Caco-2 (cell line): ENCODE data around the gene VPS37D. TPM values are rescaled to one million over a fixed set of nuclear protein-coding genes. Genes with fewer than 3 reads are reported as not detected.
"Not testable (repeated sequence)": the region's sequence is repeated elsewhere in the genome, so short reads cannot be mapped to it uniquely, and the experiment has no call there.

ENCODE experiments used
- BruUV-seq: library from RNA; stranded (reverse); fragments of 400-500 nt; replicated peaks from 2 replicates; lab custom pipeline; 2021; lab: Mats Ljungman, UMichigan
- CTCF ChIA-PET: fragments of 300-600 bp; sonication (Branson Sonifier 250); formaldehyde crosslinking; loops from one replicate; lab custom pipeline; 2022; ENCODE audit warnings: antibody characterized with exemption; lab: Charles Lee
- POLR2A ChIA-PET: fragments of 300-600 bp; sonication (Branson Sonifier 250); formaldehyde crosslinking; loops from one replicate; lab custom pipeline; 2022; ENCODE audit warnings: antibody characterized with exemption; lab: Charles Lee
- DNase-seq, 2 experiments: peaks; one replicate each; pipeline versions ENCODE4 v3.0.0 to v3.0.0-alpha.2; 2020 to 2022
- H3K27me3 ChIP-seq: replicated peaks from 2 replicates; pipeline ENCODE4 v1.6.0; 2011; ENCODE audit warnings: low read length; ENCODE audit not compliant: control insufficient read depth, insufficient read depth
- H3K36me3 ChIP-seq: 2 replicates; pipeline ENCODE4 v1.5.1; 2011; ENCODE audit warnings: low read length; ENCODE audit not compliant: control insufficient read depth, insufficient read depth
- H3K4me1 ChIP-seq: fragments of 250-450 bp; sonication (Bioruptor Pico); 2 replicates; pipeline ENCODE4 v1.5.1; 2020; ENCODE audit warnings: mild to moderate bottlenecking
- H3K4me3 ChIP-seq: 2 replicates; pipeline ENCODE4 v1.5.1; 2011; ENCODE audit warnings: low read depth, mild to moderate bottlenecking, control low read depth, low read length
- H3K9me3 ChIP-seq: fragments of 250-450 bp; sonication (Bioruptor Pico); 2 replicates; pipeline ENCODE4 v1.5.1; 2020; ENCODE audit warnings: mild to moderate bottlenecking, moderate library complexity
- H3K27ac Mint-ChIP-seq: one replicate; pipeline ENCODE4 v1.8.0; 2022; ENCODE audit warnings: mixed read lengths; ENCODE audit not compliant: unreplicated experiment
- H3K27me3 Mint-ChIP-seq: one replicate; pipeline ENCODE4 v1.8.0; 2022; ENCODE audit warnings: mixed read lengths; ENCODE audit not compliant: insufficient read depth, unreplicated experiment
- H3K36me3 Mint-ChIP-seq: one replicate; pipeline ENCODE4 v1.8.0; 2022; ENCODE audit warnings: mild to moderate bottlenecking, mixed read lengths; ENCODE audit not compliant: insufficient read depth, unreplicated experiment
- H3K4me1 Mint-ChIP-seq: one replicate; pipeline ENCODE4 v1.8.0; 2022; ENCODE audit warnings: low read depth, mixed read lengths; ENCODE audit not compliant: unreplicated experiment
- H3K4me3 Mint-ChIP-seq: one replicate; pipeline ENCODE4 v1.8.0; 2022; ENCODE audit warnings: mild to moderate bottlenecking, moderate library complexity, mixed read lengths; ENCODE audit not compliant: unreplicated experiment
- H3K9me3 Mint-ChIP-seq: one replicate; pipeline ENCODE4 v1.8.0; 2022; ENCODE audit warnings: mixed read lengths; ENCODE audit not compliant: unreplicated experiment
- CTCF ChIP-seq, 2 experiments: fragments of 200-600 bp in 1 of 2; IDR thresholded peaks; 1 replicate in 1 of 2; 2 replicates in 1 of 2; pipeline versions ENCODE4 v1.5.1 to v1.8.0; 2011 to 2022; ENCODE audit warnings: antibody characterized with exemption in 1 of 2, control low read depth in 1 of 2, inconsistent platforms in 1 of 2, low read depth in 1 of 2, low read length in 1 of 2, mild to moderate bottlenecking in 1 of 2, moderate library complexity in 1 of 2; ENCODE audit not compliant: insufficient read depth in 1 of 2, severe bottlenecking in 1 of 2, unreplicated experiment in 1 of 2
- intact Hi-C: fragments of 100-400 bp; cut with micrococcal nuclease; formaldehyde crosslinking; loops from one replicate; pipeline ENCODE4 v1.10.0; 2022; ENCODE audit not compliant: unreplicated experiment
- total RNA-seq: library from RNA; stranded (reverse); gene quantifications from 2 replicates; pipeline ENCODE4 v1.2.3, GENCODE V29; 2022

Gene VPS37D
- total RNA-seq, 1 experiment from 2014 or later: 2.7 TPM

DNA sequence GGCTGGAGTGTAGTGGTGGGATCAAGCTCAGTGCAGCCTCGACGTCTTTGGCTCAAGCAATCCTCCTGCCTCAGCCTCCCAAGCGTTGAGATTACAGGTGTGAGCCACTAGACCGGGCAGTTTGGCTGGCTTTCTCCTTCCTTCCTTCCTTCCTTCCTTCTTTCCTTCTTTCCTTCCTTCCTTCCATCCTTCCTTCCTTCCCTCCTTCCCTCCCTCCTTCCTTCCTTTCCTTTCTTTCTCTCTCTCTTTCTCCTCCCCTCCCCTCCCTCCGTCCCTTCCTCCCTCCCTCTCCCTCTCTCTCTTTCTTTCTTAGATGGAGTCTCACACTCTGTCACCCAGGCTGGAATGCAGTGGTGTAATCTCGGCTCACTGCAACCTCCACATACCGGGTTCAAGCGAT lies 7.6 kb upstream of the VPS37D start:
- intact Hi-C loops: no loop called here
- no peak overlapping the region for H3K4me3 Mint-ChIP-seq

GRCh38 chr7:73660594-73660993 lies 7.0 kb upstream of the VPS37D start:
- intact Hi-C loops, CTCF ChIA-PET, H3K36me3 ChIP-seq, H3K4me1 Mint-ChIP-seq, H3K4me3 ChIP-seq, H3K4me3 Mint-ChIP-seq, H3K27me3 ChIP-seq, H3K9me3 ChIP-seq, H3K36me3 Mint-ChIP-seq, DNase-seq, BruUV-seq, H3K27ac Mint-ChIP-seq, POLR2A ChIA-PET, H3K27me3 Mint-ChIP-seq: not testable (repeated sequence)
- peaks cover 11% of the 10 kb centered on the region for H3K4me1 ChIP-seq
- peaks cover 11% of the 10 kb centered on the region for H3K9me3 Mint-ChIP-seq

More for the DNA sequence above, 7.6 kb upstream of the VPS37D start:
- peaks cover 6% of the 10 kb centered on the region for H3K4me1 ChIP-seq
- H3K9me3 ChIP-seq: no peaks in the 10 kb centered on the region; the same call in 1 of the 2 replicates
- no peak for TF ChIP-seq CTCF (IDR thresholded peaks at IDR 0.05; ENCODE audit: insufficient read depth in 1 of 2, low read depth in 1 of 2, low read length in 1 of 2, severe bottlenecking in 1 of 2, unreplicated experiment in 1 of 2)
- Mint-ChIP-seq H3K27ac (no peak overlapping the region), H3K27me3 (peaks cover 8% of the 10 kb centered on the region), H3K36me3 (no peaks in the 10 kb centered on the region), H3K4me1 (no peaks in the 10 kb centered on the region), H3K9me3 (peaks cover 18% of the 10 kb centered on the region)
- no TSS peak for BruUV-seq
- no peak for DNase-seq
- no peak overlapping the region for H3K4me3 ChIP-seq
- ChIA-PET POLR2A (no interaction called here), CTCF (no interaction called here)
- H3K36me3 ChIP-seq: no peaks in the 10 kb centered on the region
- no peaks in the 10 kb centered on the region for H3K27me3 ChIP-seq

DNA sequence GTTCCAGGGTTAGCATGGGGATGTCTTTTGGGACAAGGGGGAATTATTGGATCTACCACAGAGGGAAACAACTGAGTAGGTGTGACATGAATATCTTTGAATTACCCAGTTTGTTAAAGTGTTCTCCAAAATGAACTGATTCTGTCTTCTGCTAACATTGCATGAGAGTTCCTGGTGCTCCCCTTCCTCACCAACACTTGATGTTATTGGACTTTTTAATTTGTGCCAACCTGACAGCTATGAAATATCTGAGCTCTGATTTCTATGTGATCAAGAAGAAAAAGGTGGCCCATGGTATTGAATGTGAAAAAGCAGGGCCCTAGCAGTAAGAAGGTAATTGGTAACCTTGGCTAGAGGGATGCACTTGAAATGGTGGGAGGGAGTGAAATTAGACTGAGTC lies 4.6 kb upstream of the VPS37D start:
- peaks cover 10% of the 10 kb centered on the region for H3K9me3 Mint-ChIP-seq
- peaks cover 6% of the 10 kb centered on the region for H3K36me3 Mint-ChIP-seq
- no TSS peak for BruUV-seq
- H3K4me3 Mint-ChIP-seq: no peak overlapping the region
- no peak for DNase-seq
- no peaks in the 10 kb centered on the region for H3K4me1 Mint-ChIP-seq
- no peaks in the 10 kb centered on the region; the same call in 1 of the 2 replicates for H3K9me3 ChIP-seq
- H3K27ac Mint-ChIP-seq: no peak overlapping the region
- no peak overlapping the region for H3K4me3 ChIP-seq
- no peaks in the 10 kb centered on the region for H3K27me3 ChIP-seq
- H3K36me3 ChIP-seq: no peaks in the 10 kb centered on the region
- CTCF ChIA-PET: interaction anchor here (0.7 kb wide), 1 partner anchor 62 kb away, joined by 7 read pairs; no protein-coding TSS in a partner anchor
- peaks cover 8% of the 10 kb centered on the region for H3K27me3 Mint-ChIP-seq
- H3K4me1 ChIP-seq: peaks cover 11% of the 10 kb centered on the region
- intact Hi-C loops: no loop called here
- no peak for TF ChIP-seq CTCF (IDR thresholded peaks at IDR 0.05; ENCODE audit: insufficient read depth in 1 of 2, low read depth in 1 of 2, low read length in 1 of 2, severe bottlenecking in 1 of 2, unreplicated experiment in 1 of 2)
- POLR2A ChIA-PET: no interaction called here
